ENCODE results near the gene ACAD9. TPM values are rescaled to one million over a fixed set of nuclear protein-coding genes. Genes with fewer than 3 reads are reported as not detected.
A peak's percentile ranks its signal among the peaks of the same experiment; 100 is the strongest.

The ACAD9 gene
- total and polyA plus RNA-seq, 9 of the 15 experiments (the other 6 are each of a cell fraction or from before 2014, with no cell fraction given) = 10.2 to 32.6 (median 22.8) TPM

DNA sequence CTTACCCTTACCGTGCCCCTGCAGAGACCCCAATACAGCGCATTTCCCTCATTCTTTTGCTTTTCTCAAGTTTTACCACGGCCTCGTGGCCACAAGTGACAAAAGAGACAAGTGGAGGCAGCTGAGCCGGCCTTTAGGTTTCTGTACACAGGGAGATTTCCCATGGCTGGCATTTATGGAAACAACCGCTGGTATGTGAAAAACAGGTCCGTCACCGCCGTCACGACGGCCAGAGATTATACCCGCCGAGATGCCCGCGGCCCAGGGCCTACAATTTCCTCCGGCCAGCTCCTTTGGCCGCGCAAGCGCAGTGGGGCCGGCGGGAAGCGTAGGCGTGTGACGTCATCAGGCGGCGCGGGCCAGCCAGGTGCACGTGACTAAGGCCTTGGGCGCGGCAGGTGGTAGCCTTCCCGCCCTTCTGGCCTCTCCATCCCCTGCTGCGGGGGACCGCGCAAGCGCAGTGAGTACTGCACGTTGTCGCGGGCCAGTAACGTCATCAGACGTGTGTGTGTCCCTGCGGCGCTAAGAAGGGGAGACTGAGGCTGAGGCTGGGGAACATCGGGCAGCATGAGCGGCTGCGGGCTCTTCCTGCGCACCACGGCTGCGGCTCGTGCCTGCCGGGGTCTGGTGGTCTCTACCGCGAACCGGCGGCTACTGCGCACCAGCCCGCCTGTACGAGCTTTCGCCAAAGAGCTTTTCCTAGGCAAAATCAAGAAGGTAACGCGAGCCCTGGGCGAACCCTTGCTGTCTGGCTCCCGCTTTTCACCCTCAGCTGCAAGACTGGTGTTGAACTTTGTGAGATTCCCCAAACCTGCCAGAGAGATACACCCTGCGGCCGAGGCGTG lies at the start of gene ACAD9 (continued):
- TF ChIP-seq, protein P1, sequence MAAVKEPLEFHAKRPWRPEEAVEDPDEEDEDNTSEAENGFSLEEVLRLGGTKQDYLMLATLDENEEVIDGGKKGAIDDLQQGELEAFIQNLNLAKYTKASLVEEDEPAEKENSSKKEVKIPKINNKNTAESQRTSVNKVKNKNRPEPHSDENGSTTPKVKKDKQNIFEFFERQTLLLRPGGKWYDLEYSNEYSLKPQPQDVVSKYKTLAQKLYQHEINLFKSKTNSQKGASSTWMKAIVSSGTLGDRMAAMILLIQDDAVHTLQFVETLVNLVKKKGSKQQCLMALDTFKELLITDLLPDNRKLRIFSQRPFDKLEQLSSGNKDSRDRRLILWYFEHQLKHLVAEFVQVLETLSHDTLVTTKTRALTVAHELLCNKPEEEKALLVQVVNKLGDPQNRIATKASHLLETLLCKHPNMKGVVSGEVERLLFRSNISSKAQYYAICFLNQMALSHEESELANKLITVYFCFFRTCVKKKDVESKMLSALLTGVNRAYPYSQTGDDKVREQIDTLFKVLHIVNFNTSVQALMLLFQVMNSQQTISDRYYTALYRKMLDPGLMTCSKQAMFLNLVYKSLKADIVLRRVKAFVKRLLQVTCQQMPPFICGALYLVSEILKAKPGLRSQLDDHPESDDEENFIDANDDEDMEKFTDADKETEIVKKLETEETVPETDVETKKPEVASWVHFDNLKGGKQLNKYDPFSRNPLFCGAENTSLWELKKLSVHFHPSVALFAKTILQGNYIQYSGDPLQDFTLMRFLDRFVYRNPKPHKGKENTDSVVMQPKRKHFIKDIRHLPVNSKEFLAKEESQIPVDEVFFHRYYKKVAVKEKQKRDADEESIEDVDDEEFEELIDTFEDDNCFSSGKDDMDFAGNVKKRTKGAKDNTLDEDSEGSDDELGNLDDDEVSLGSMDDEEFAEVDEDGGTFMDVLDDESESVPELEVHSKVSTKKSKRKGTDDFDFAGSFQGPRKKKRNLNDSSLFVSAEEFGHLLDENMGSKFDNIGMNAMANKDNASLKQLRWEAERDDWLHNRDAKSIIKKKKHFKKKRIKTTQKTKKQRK (IDR thresholded peaks at IDR 0.05; ENCODE audit: borderline replicate concordance, low read depth, low read length) = no peak
- TF ChIP-seq DACH1 (IDR thresholded peaks at IDR 0.05; ENCODE audit: partially characterized antibody) (no peak), HINFP (tag; conservative IDR thresholded peaks at IDR 0.05; ENCODE audit: low read depth) (no peak), SPI1 (IDR thresholded peaks at IDR 0.05; ENCODE audit: borderline replicate concordance, low read depth, low read length) (no peak), BACH1 (tag; IDR thresholded peaks at IDR 0.05) (no peak), ZNF518B (CRISPR knock-in tag; IDR thresholded peaks at IDR 0.05) (no peak), ZNF644 (tag; IDR thresholded peaks at IDR 0.05; ENCODE audit: low read depth) (no peak), ZNF408 (CRISPR knock-in tag; IDR thresholded peaks at IDR 0.05; ENCODE audit: low read depth) (no peak), ZNF212 (CRISPR knock-in tag; IDR thresholded peaks at IDR 0.05) (no peak), CREBBP (IDR thresholded peaks at IDR 0.05; ENCODE audit: low read depth, low read length) (no peak)
- TF ChIP-seq, protein P2, sequence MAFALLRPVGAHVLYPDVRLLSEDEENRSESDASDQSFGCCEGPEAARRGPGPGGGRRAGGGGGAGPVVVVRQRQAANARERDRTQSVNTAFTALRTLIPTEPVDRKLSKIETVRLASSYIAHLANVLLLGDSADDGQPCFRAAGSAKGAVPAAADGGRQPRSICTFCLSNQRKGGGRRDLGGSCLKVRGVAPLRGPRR (CRISPR knock-in tag; IDR thresholded peaks at IDR 0.05) = no peak
- TF ChIP-seq, protein P3, sequence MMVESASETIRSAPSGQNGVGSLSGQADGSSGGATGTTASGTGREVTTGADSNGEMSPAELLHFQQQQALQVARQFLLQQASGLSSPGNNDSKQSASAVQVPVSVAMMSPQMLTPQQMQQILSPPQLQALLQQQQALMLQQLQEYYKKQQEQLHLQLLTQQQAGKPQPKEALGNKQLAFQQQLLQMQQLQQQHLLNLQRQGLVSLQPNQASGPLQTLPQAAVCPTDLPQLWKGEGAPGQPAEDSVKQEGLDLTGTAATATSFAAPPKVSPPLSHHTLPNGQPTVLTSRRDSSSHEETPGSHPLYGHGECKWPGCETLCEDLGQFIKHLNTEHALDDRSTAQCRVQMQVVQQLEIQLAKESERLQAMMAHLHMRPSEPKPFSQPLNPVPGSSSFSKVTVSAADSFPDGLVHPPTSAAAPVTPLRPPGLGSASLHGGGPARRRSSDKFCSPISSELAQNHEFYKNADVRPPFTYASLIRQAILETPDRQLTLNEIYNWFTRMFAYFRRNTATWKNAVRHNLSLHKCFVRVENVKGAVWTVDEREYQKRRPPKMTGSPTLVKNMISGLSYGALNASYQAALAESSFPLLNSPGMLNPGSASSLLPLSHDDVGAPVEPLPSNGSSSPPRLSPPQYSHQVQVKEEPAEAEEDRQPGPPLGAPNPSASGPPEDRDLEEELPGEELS (CRISPR knock-in tag; IDR thresholded peaks at IDR 0.05; ENCODE audit: borderline replicate concordance) = peak; percentile 92
